KMS-11 (cell line): ENCODE data around the gene SLC35F4.

Experiments
- H2AFZ ChIP-seq: fragments of 200-600 bp; sonication (generic); 2 replicates; pipeline ENCODE4 v1.6.1; 2016; ENCODE audit warnings: antibody characterized with exemption, mixed run types, low read depth
- H3K27ac ChIP-seq: fragments of 200-600 bp; sonication (generic); 2 replicates; pipeline ENCODE4 v1.6.1; 2016; ENCODE audit warnings: mild to moderate bottlenecking, mixed run types
- H3K27me3 ChIP-seq: fragments of 200-600 bp; sonication (generic); 2 replicates; pipeline ENCODE4 v1.6.1; 2017; ENCODE audit warnings: mild to moderate bottlenecking, low read depth, mixed run types, moderate library complexity; ENCODE audit not compliant: insufficient read depth
- H3K36me3 ChIP-seq: fragments of 200-600 bp; sonication (generic); 2 replicates; pipeline ENCODE4 v1.6.1; 2017; ENCODE audit warnings: mild to moderate bottlenecking, mixed run types; ENCODE audit not compliant: insufficient read depth
- H3K4me1 ChIP-seq: fragments of 200-600 bp; sonication (generic); 2 replicates; pipeline ENCODE4 v1.6.1; 2016; ENCODE audit warnings: mild to moderate bottlenecking, low read depth, mixed run types; ENCODE audit not compliant: poor library complexity, severe bottlenecking
- H3K4me2 ChIP-seq: fragments of 200-600 bp; sonication (generic); 2 replicates; pipeline ENCODE4 v1.7.0; 2016; ENCODE audit warnings: mild to moderate bottlenecking, mixed run types
- H3K4me3 ChIP-seq: fragments of 200-600 bp; sonication (generic); IDR thresholded peaks from 2 replicates; pipeline ENCODE4 v1.6.1; 2017; ENCODE audit warnings: low read depth, low read length, mixed read lengths; ENCODE audit not compliant: insufficient read depth
- H3K79me2 ChIP-seq: fragments of 200-600 bp; sonication (generic); 2 replicates; pipeline ENCODE4 v1.6.1; 2016; ENCODE audit warnings: low read depth, mixed run types; ENCODE audit not compliant: insufficient read depth
- H3K9ac ChIP-seq: fragments of 200-600 bp; sonication (generic); 2 replicates; pipeline ENCODE4 v1.6.1; 2016; ENCODE audit warnings: mild to moderate bottlenecking, mixed run types
- H4K20me1 ChIP-seq: fragments of 200-600 bp; sonication (generic); 2 replicates; pipeline ENCODE4 v1.6.1; 2016; ENCODE audit warnings: mild to moderate bottlenecking, mixed run types; ENCODE audit not compliant: insufficient read depth
- CTCF ChIP-seq: fragments of 200-600 bp; sonication (generic); conservative IDR thresholded peaks from 2 replicates; pipeline ENCODE4 v1.6.1; 2017; ENCODE audit warnings: low read depth, mild to moderate bottlenecking, antibody characterized with exemption, low read length, moderate library complexity, mixed read lengths

SLC35F4 gene

GRCh38 chr14:57835766-57836165 is 30.1 kb downstream of the SLC35F4 start:
- Histone ChIP-seq H3K4me2 (no peak overlapping the region), H3K27me3 (no peaks in the 10 kb centered on the region), H3K9ac (no peak overlapping the region), H3K79me2 (no peaks in the 10 kb centered on the region), H4K20me1 (no peaks in the 10 kb centered on the region), H3K27ac (no peak overlapping the region), H3K4me1 (no peaks in the 10 kb centered on the region), H2AFZ (no peak overlapping the region), H3K4me3 (no peak overlapping the region), H3K36me3 (no peaks in the 10 kb centered on the region)
- no peak for TF ChIP-seq CTCF

GRCh38 chr14:57834961-57835360 is 30.9 kb downstream of the SLC35F4 start:
- no peaks in the 10 kb centered on the region for H4K20me1 ChIP-seq
- H3K4me2 ChIP-seq = no peak overlapping the region
- no peak overlapping the region for H3K9ac ChIP-seq
- H3K4me1 ChIP-seq = no peaks in the 10 kb centered on the region
- H3K27ac ChIP-seq = no peak overlapping the region
- H3K36me3 ChIP-seq = no peaks in the 10 kb centered on the region
- no peak overlapping the region for H3K4me3 ChIP-seq
- H3K79me2 ChIP-seq = no peaks in the 10 kb centered on the region
- no peak overlapping the region for H2AFZ ChIP-seq
- no peaks in the 10 kb centered on the region for H3K27me3 ChIP-seq
- no peak for TF ChIP-seq CTCF

- no peak overlapping the region for H3K9ac ChIP-seq
- H3K4me2 ChIP-seq = no peak overlapping the region
- TF ChIP-seq CTCF = no peak
- H3K79me2 ChIP-seq = no peaks in the 10 kb centered on the region
- H3K27ac ChIP-seq = no peak overlapping the region
- H2AFZ ChIP-seq = no peak overlapping the region
- no peaks in the 10 kb centered on the region for H4K20me1 ChIP-seq
- no peak overlapping the region for H3K4me3 ChIP-seq
- H3K27me3 ChIP-seq = no peaks in the 10 kb centered on the region
- H3K36me3 ChIP-seq = no peaks in the 10 kb centered on the region
- no peaks in the 10 kb centered on the region for H3K4me1 ChIP-seq
These were observed 31.8 kb downstream of the SLC35F4 start for GRCh38 chr14:57834001-57834598.

GRCh38 chr14:57833323-57833722 is 32.6 kb downstream of the SLC35F4 start:
- no peak for TF ChIP-seq CTCF
- no peaks in the 10 kb centered on the region for H3K4me1 ChIP-seq
- no peak overlapping the region for H2AFZ ChIP-seq
- no peak overlapping the region for H3K4me3 ChIP-seq
- no peaks in the 10 kb centered on the region for H3K79me2 ChIP-seq
- no peaks in the 10 kb centered on the region for H4K20me1 ChIP-seq
- no peaks in the 10 kb centered on the region for H3K27me3 ChIP-seq
- no peak overlapping the region for H3K27ac ChIP-seq
- no peak overlapping the region for H3K9ac ChIP-seq
- H3K4me2 ChIP-seq = no peak overlapping the region
- H3K36me3 ChIP-seq = no peaks in the 10 kb centered on the region
